Activated CD8-positive, alpha-beta memory T cell treated with anti-CD3 and anti-CD28 coated beads for 4 hours (primary cell): ENCODE measurements around the gene UBL3.

Experiments used
- DNase-seq, 2 donors: peaks; one replicate each; pipeline ENCODE4 v3.0.0-alpha.2; 2020; ENCODE audit warnings: low read depth in 2 of 2

The UBL3 gene

DNA sequence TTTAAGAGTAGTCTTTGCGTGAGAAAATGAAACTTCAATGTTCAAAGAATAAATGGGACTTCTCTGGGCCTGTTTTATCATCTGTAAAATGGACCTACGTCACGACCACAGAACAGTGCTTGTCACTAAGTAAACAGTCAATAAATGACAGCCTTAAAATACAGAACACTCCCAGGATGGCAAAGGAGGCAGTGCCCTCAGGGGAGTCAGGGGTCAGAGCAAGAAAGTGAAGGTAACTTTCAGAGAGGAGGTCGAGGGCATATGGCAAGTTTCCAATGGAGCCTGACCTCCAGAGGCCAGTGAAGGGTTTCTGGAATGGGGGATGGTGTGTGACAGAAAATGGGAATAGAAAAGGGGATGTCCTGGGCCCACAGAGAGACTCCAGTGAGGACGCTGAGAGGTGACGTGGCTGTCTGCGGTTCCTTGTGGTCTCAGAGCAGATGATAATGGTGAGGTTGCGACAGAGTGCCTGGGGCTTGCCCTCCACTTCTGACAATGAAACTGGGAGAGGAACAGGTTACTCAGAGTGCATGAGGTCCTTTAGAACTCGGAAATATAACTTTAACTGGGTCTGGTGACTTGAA lies 91.8 kb downstream of the UBL3 start:
- peak; percentile 19 to 33 for DNase-seq

DNA sequence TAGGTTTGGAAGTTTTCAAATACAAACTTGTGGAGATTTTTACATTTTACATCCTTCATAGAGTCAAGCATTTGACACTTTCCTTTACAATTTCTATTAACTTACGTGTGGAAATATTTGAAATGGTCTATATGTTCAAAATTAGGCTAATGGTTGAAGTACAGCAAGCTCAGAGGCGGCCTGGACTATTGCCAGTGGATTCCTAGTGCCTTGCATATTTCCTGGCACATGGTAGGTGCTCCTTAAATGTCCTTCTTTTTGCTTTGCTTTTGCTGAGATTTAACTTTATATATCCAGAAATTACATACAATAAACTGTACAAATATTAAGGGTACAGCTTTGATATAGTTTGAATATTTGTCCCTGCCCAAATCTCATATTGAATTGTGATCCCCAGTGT lies 93.9 kb downstream of the UBL3 start:
- DNase-seq, result no peak

DNA sequence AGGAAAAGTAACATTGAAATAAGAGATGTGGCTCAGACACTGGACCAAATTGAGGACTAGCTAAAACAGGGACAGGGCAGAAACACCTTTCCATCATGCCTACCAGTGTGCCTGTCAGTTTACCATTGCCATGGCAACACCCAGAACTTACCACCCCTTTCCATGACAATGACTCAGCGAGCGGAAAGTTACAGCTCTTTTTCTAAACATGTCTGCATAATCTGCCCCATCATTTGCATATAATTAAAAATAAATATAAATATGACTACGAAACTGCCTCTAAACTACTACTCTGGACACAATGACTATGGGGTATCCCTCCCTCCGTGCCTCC lies 96.0 kb downstream of the UBL3 start:
- DNase-seq, result no peak

- DNase-seq, result no peak
These were observed 96.6 kb downstream of the UBL3 start for GRCh38 chr13:29753618-29754472.

DNA sequence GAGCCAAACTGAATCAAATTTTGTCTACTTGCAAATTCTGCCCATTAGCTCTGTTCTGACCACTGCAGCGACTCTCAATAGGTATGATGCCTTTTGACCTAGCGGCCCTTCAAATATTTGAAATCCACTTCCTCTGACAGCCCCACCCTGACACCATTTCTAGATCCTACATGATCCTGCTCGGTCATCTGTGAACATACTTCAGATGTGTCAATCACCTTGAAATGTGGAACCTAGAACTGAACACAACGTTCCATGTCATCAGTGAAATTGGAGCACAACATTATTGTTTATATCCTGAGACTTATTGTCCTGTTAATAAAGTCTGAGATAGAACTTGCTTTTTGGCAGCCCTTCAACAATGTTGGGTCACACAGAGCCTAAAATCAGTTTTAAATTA lies 98.2 kb downstream of the UBL3 start:
- DNase-seq, result no peak

DNA sequence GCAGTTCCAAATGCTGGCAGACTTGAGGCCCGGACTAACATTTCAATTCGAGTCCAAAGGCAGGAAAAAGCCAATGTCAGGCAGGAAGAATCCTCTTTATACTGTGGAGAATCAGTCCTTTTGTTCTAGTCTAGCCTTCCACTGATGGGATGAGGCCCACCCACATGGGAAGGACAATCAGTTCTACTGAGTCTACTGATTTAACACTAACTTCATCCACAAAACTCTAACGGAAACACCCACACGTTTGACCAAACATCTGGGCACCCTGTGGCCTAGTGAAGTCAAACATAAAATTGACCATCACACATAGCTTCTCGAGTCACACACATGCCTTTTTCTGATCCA lies 100.3 kb downstream of the UBL3 start:
- DNase-seq, result no peak

GRCh38 chr13:29749401-29750182 lies 100.8 kb downstream of the UBL3 start:
- no peak for DNase-seq

GRCh38 chr13:29748097-29748496 lies 102.3 kb downstream of the UBL3 start:
- no peak for DNase-seq

- DNase-seq, result no peak
These were observed 104.2 kb downstream of the UBL3 start for GRCh38 chr13:29746148-29746677.

- DNase-seq, result no peak
These were observed 104.7 kb downstream of the UBL3 start for GRCh38 chr13:29745704-29746103.

GRCh38 chr13:29743201-29743786 lies 107.1 kb downstream of the UBL3 start:
- no peak for DNase-seq

- no peak for DNase-seq
These were observed 109.5 kb downstream of the UBL3 start for GRCh38 chr13:29740961-29741360.

- DNase-seq, result no peak
These were observed 113.4 kb downstream of the UBL3 start for GRCh38 chr13:29737061-29737460.

DNA sequence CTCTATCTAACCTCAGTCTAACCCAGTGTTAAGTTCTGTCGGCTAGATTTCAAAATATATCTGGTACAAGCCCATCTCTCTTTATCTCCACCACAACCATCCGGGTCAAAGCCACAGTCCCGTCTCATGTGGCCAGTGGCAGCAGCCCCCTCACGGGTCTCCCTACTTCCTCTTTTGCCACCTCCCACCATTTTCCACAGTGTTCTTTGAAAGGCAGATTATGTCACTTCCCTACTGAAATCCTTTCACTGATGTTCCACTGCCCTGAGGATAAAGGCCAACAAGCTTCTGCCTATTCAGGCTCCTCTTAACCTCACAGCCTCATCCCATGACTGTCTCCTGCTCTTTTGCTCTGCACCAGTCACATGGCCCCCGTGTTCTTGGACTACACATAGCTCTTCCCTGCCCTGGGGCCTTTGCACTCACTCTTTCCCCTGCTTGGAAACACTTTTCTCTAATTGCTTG lies 117.2 kb downstream of the UBL3 start:
- no peak for DNase-seq

- DNase-seq, result no peak
These were observed 120.2 kb downstream of the UBL3 start for GRCh38 chr13:29730253-29730652.

GRCh38 chr13:29722415-29722814 lies 128.0 kb downstream of the UBL3 start:
- DNase-seq, result no peak

DNA sequence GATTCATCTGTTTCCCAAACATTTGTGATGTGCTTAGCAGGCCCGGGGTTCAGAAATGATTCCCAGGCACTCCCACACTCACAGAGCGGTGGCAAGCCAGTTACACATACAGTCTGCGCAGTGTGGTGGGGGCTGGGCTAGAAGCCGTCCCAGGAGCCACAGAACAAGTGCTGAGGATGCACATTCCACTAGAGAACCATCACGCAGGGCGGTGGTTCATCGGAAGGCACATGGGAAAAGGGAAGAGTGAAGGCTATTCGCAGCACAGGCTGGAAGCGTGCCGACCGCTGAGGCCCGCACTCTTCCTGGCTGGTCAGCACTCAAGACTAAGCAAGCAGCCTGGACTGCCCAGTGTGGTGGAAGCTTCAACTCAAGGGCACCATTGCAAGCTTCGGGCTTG lies 128.7 kb downstream of the UBL3 start:
- DNase-seq, result no peak

DNA sequence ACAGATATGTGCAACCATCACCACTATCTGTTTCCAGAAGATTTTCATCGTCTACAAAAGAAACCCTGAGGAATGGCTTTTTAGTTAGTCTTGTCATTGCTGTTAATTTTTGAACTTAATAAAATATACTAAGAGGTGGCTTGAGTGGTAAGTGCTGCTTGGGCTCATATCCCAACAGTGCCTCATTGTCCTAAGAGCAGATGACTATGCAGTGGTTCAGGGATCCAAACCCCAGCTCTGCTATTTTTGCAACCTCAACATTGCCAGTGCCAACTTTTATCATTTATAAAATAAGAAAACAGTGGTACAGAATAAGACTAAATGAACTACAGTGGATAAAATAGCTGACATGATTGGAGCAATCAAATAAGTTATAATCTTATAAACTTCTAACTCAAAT lies 131.7 kb downstream of the UBL3 start:
- DNase-seq, result no peak

DNA sequence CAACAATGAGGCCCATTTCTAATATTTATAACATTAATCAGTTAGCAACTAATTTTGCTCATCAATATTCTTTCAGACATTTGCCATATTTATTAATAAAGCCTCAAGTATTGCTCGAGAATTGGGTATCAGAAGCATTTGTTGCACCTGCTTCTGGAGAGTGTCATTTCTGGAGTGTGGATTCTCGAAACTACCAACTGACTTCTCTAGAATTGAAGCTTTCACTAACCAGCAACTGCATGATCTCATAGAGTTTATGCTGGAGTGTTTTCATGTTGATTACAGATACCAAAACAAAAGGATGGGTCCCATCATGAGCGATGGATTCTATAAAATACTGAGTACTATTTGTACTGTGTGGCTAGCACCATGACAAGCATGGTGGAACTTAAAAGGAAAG lies 133.9 kb downstream of the UBL3 start:
- no peak for DNase-seq
